Fibroblast of mammary gland (primary cell): ENCODE results near the gene GRIK3.

Source experiments
- DNase-seq: peaks from one replicate; pipeline ENCODE4 v3.0.0-alpha.2; 2010; ENCODE audit warnings: low read depth
- H3K4me3 ChIP-seq: 2 replicates; pipeline ENCODE4 v1.5.1; 2011; ENCODE audit warnings: low read depth, mild to moderate bottlenecking, low read length, moderate library complexity; ENCODE audit not compliant: control insufficient read depth
- CTCF ChIP-seq: conservative IDR thresholded peaks from 2 replicates; pipeline ENCODE4 v1.5.1; 2011; ENCODE audit warnings: low read depth, low read length, inconsistent platforms; ENCODE audit not compliant: control insufficient read depth, insufficient read depth

GRIK3 gene

GRCh38 chr1:36764798-36765197 is 269.5 kb downstream of the GRIK3 start:
- TF ChIP-seq CTCF, result no peak
- no peak overlapping the region for H3K4me3 ChIP-seq
- no peak for DNase-seq

GRCh38 chr1:36763771-36764170 is 270.5 kb downstream of the GRIK3 start:
- no peak for DNase-seq
- TF ChIP-seq CTCF, result no peak
- no peak overlapping the region for H3K4me3 ChIP-seq

GRCh38 chr1:36762174-36762573 is 272.1 kb downstream of the GRIK3 start:
- DNase-seq, result no peak
- no peak overlapping the region for H3K4me3 ChIP-seq
- TF ChIP-seq CTCF, result no peak

GRCh38 chr1:36761113-36761512 is 273.2 kb downstream of the GRIK3 start:
- TF ChIP-seq CTCF, result no peak

GRCh38 chr1:36760081-36760480 is 274.2 kb downstream of the GRIK3 start:
- TF ChIP-seq CTCF, result no peak
- H3K4me3 ChIP-seq, result no peak overlapping the region
- DNase-seq, result no peak

More at GRCh38 chr1:36761113-36761512, 273.2 kb downstream of the GRIK3 start:
- DNase-seq, result no peak
- H3K4me3 ChIP-seq, result no peak overlapping the region

- no peak for DNase-seq
- no peak for TF ChIP-seq CTCF
- H3K4me3 ChIP-seq, result no peak overlapping the region
Measured at GRCh38 chr1:36759355-36759754, 275.0 kb downstream of the GRIK3 start.
